ENCODE measurements around the gene HOXB4.

HOXB4 gene

GRCh38 chr17:48595278-48595999 is 17.3 kb upstream of the HOXB4 start:
- no peak overlapping the region for H3K27ac ChIP-seq (ENCODE audit: low read length)
- H3K36me3 ChIP-seq (replicated peaks; ENCODE audit: insufficient read depth, low read length), result no peaks in the 10 kb centered on the region
- H3K79me2 ChIP-seq (ENCODE audit: low read length), result no peaks in the 10 kb centered on the region
- no peaks in the 10 kb centered on the region for H3F3A ChIP-seq (ENCODE audit: insufficient read depth, low read length)
- H3K9me2 ChIP-seq (replicated peaks; ENCODE audit: insufficient read depth, low read length), result no peaks in the 10 kb centered on the region
- no peaks in the 10 kb centered on the region for H4K20me1 ChIP-seq (ENCODE audit: insufficient read depth, low read length)
- H3K9ac ChIP-seq (ENCODE audit: low read length), result no peak overlapping the region
- H3K4me1 ChIP-seq (ENCODE audit: low read length), result no peaks in the 10 kb centered on the region
- DNase-seq, result no peak
- peaks cover 61% of the 10 kb centered on the region for H3K27me3 ChIP-seq (replicated peaks; ENCODE audit: insufficient read depth, low read length)
- H2AFZ ChIP-seq (ENCODE audit: low read length), result no peak overlapping the region
- H3K4me3 ChIP-seq (ENCODE audit: low read length), result no peak overlapping the region
- no peak for TF ChIP-seq CTCF (IDR thresholded peaks at IDR 0.05; ENCODE audit: low read length)
- TF ChIP-seq EZH2phosphoT487 (IDR thresholded peaks at IDR 0.05; ENCODE audit: low read length), result no peak
- TF ChIP-seq EZH2 (optimal IDR thresholded peaks at IDR 0.05; ENCODE audit: low read depth, low read length), result no peak
- peak overlapping the region; percentile 95; the same call in 1 of the 2 replicates for H3K4me2 ChIP-seq (ENCODE audit: low read depth, low read length)
- H3K9me3 ChIP-seq (replicated peaks; ENCODE audit: insufficient read depth, low read length), result no peaks in the 10 kb centered on the region

GRCh38 chr17:48594538-48595277 is 16.6 kb upstream of the HOXB4 start:
- no peaks in the 10 kb centered on the region for H3K79me2 ChIP-seq (ENCODE audit: low read length)
- DNase-seq, result no peak
- H3K9me2 ChIP-seq (replicated peaks; ENCODE audit: insufficient read depth, low read length), result no peaks in the 10 kb centered on the region
- H4K20me1 ChIP-seq (ENCODE audit: insufficient read depth, low read length), result no peaks in the 10 kb centered on the region
- H3K9me3 ChIP-seq (replicated peaks; ENCODE audit: insufficient read depth, low read length), result no peaks in the 10 kb centered on the region
- H3K4me1 ChIP-seq (ENCODE audit: low read length), result no peaks in the 10 kb centered on the region
- H3K36me3 ChIP-seq (replicated peaks; ENCODE audit: insufficient read depth, low read length), result no peaks in the 10 kb centered on the region
- H3K4me3 ChIP-seq (ENCODE audit: low read length), result no peak overlapping the region
- no peak overlapping the region for H3K27ac ChIP-seq (ENCODE audit: low read length)
- no peak overlapping the region for H2AFZ ChIP-seq (ENCODE audit: low read length)
- H3K9ac ChIP-seq (ENCODE audit: low read length), result no peak overlapping the region
- no peak for TF ChIP-seq EZH2 (optimal IDR thresholded peaks at IDR 0.05; ENCODE audit: low read depth, low read length)
- TF ChIP-seq CTCF (IDR thresholded peaks at IDR 0.05; ENCODE audit: low read length), result no peak
- no peak for TF ChIP-seq EZH2phosphoT487 (IDR thresholded peaks at IDR 0.05; ENCODE audit: low read length)
- H3K4me2 ChIP-seq (ENCODE audit: low read depth, low read length), result no peak overlapping the region
- H3K27me3 ChIP-seq (replicated peaks; ENCODE audit: insufficient read depth, low read length), result peaks cover 53% of the 10 kb centered on the region
- H3F3A ChIP-seq (ENCODE audit: insufficient read depth, low read length), result no peaks in the 10 kb centered on the region

GRCh38 chr17:48593840-48594537 is 15.8 kb upstream of the HOXB4 start:
- Histone ChIP-seq H3K27ac (ENCODE audit: low read length) (no peak overlapping the region), H3K27me3 (replicated peaks; ENCODE audit: insufficient read depth, low read length) (peaks cover 46% of the 10 kb centered on the region), H2AFZ (ENCODE audit: low read length) (peak overlapping the region; percentile 63; the same call in 1 of the 2 replicates)

More at GRCh38 chr17:48593840-48594537, 15.8 kb upstream of the HOXB4 start:
- no peaks in the 10 kb centered on the region for H3K9me3 ChIP-seq (replicated peaks; ENCODE audit: insufficient read depth, low read length)
- H3F3A ChIP-seq (ENCODE audit: insufficient read depth, low read length), result no peaks in the 10 kb centered on the region
- H3K79me2 ChIP-seq (ENCODE audit: low read length), result no peaks in the 10 kb centered on the region
- TF ChIP-seq EZH2 (optimal IDR thresholded peaks at IDR 0.05; ENCODE audit: low read depth, low read length) (no peak), EZH2phosphoT487 (IDR thresholded peaks at IDR 0.05; ENCODE audit: low read length) (no peak), CTCF (IDR thresholded peaks at IDR 0.05; ENCODE audit: low read length) (peak; percentile 94)
- no peaks in the 10 kb centered on the region for H3K36me3 ChIP-seq (replicated peaks; ENCODE audit: insufficient read depth, low read length)
- peak; percentile 59 for DNase-seq
- H4K20me1 ChIP-seq (ENCODE audit: insufficient read depth, low read length), result no peaks in the 10 kb centered on the region
- H3K4me2 ChIP-seq (ENCODE audit: low read depth, low read length), result peak overlapping the region; percentile 99
- H3K4me3 ChIP-seq (ENCODE audit: low read length), result peak overlapping the region; percentile 65
- H3K9ac ChIP-seq (ENCODE audit: low read length), result no peak overlapping the region
- H3K4me1 ChIP-seq (ENCODE audit: low read length), result no peaks in the 10 kb centered on the region
- no peaks in the 10 kb centered on the region for H3K9me2 ChIP-seq (replicated peaks; ENCODE audit: insufficient read depth, low read length)

Data from MM.1S (cell line).